Measurements from ENCODE around the gene CLEC7A.

Gene CLEC7A

GRCh38 chr12:10094646-10095395, 35.2 kb downstream of the CLEC7A start:
- DNase-seq (ENCODE audit: low read depth in 2 of 2) = no peak

GRCh38 chr12:10088955-10089900, 40.8 kb downstream of the CLEC7A start:
- DNase-seq (ENCODE audit: low read depth in 2 of 2) = no peak

DNA sequence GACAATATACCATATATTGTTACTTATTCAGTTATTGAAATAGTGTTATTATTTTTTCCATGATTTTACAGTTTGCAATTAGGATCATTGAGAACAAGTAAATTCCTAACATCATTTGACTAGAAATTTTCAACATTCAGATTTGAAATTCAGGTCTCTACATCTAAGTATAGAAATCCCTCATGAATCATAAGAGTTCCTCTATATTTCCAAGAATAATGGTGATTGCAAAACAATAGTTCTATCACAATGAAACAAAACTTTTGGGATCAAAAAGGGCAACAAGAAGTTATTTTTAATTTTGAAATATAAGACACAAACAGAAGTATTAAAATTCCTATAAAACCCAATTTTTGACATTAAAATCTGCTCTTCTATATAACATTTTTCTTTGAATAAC, 42.0 kb downstream of the CLEC7A start:
- DNase-seq (ENCODE audit: low read depth in 2 of 2) = no peak

- DNase-seq (ENCODE audit: low read depth in 2 of 2) = no peak
Observed at GRCh38 chr12:10086387-10086786, 43.6 kb downstream of the CLEC7A start.

- no peak for DNase-seq (ENCODE audit: low read depth in 2 of 2)
Observed at GRCh38 chr12:10084733-10085132, 45.3 kb downstream of the CLEC7A start.

- no peak for DNase-seq (ENCODE audit: low read depth in 2 of 2)
Observed at GRCh38 chr12:10082117-10082874, 47.7 kb downstream of the CLEC7A start.

DNA sequence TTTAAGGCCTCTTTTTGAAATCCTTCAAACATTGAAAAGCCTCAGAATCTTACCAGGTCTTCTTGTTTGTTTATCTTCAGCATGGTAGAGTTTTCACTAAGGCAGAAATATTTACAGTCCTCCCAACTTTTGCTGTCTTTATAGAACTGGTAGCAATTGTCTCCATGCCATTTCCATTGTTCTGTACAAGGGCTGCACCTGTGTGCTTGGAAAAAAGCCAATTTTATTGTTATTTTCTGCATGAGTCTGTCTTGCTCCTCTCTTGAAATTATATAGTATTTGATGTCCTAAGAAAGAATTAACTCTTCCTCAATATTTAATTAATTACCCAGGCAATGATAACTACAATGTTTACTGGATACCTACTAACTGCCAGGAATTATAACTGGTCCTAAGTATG, 54.5 kb downstream of the CLEC7A start:
- DNase-seq (ENCODE audit: low read depth in 2 of 2) = no peak

GRCh38 chr12:10073261-10073660, 56.7 kb downstream of the CLEC7A start:
- no peak for DNase-seq (ENCODE audit: low read depth in 2 of 2)

DNA sequence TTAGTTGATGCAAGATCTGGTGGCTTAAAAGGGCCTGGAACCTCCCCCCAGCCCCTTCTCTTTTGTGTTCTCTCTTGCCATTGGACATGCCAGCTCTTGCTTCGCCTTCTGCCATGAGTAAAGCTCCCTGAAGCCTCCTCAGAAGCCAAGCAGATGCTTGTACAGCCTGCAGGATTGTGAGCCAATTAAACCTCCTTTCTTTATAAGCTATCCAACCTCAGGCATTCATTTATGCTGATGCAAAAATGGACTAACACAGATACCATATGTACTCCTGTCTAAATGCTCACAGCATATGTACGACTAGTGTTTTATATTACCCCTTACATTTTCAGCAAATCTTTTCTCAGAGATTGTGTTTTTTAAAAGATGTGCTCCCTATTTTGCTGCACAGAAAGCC, 57.9 kb downstream of the CLEC7A start:
- no peak for DNase-seq (ENCODE audit: low read depth in 2 of 2)

GRCh38 chr12:10070380-10070779, 59.6 kb downstream of the CLEC7A start:
- DNase-seq (ENCODE audit: low read depth in 2 of 2) = no peak

DNA sequence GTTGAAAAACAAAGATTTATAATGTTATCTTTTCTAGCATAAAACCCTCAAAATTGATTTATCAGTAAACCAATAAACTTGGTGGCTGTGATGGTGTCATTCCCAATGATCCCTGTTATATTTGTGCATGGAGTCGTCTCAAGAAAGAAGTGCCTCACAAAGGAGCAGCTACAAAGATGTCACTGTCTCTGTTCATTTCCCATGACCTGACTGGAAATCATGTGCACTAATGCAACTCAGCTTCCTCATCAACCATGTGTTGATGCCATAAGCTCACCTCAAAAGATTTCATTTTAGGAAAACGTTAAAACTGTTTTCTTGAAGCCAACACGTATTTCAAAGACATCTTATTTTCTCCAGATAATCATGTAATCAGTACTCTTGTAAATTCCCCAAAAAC, 60.0 kb downstream of the CLEC7A start:
- DNase-seq (ENCODE audit: low read depth in 2 of 2) = no peak

- DNase-seq (ENCODE audit: low read depth in 2 of 2) = no peak
Observed at GRCh38 chr12:10069099-10069498, 60.9 kb downstream of the CLEC7A start.

- no peak for DNase-seq (ENCODE audit: low read depth in 2 of 2)
Observed at GRCh38 chr12:10068644-10069043, 61.4 kb downstream of the CLEC7A start.

- DNase-seq (ENCODE audit: low read depth in 2 of 2) = no peak
Observed at GRCh38 chr12:10067942-10068341, 62.1 kb downstream of the CLEC7A start.

- no peak for DNase-seq (ENCODE audit: low read depth in 2 of 2)
Observed at GRCh38 chr12:10067264-10067663, 62.7 kb downstream of the CLEC7A start.
